ENCODE measurements around the gene WIPF2. TPM values are rescaled to one million over a fixed set of nuclear protein-coding genes. Genes with fewer than 3 reads are reported as not detected.

Gene WIPF2
- total RNA-seq, 1 experiment from 2014 or later = 23.0 TPM

DNA sequence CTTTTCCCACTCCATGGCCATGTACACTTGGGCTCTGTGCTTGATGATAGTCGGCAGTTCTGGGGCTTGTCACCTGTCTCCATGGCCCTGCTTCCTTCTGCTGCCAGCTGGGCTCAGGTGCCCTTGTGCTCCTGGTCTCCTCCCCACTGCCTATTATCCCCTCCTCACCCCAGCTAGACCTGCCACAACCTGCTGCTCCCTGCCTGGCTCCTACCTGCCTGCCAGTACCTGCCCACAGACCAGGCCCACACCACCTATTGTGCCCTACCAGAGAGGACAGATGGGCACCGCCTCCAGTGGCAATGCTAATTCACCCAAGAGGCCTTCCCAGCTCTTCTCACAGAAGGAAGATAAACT lies 42.4 kb upstream of the WIPF2 start:
- ATAC-seq = no peak
- no peak overlapping the region for H3K27ac Mint-ChIP-seq
- peak overlapping the region; percentile 49 for H3K4me3 Mint-ChIP-seq
- DNase-seq (ENCODE audit: low spot score) = no peak
- peaks cover 18% of the 10 kb centered on the region for H3K36me3 Mint-ChIP-seq
- CTCF ChIA-PET = interaction anchor here (0.8 to 7.4 kb wide), 5 partner anchors 15 to 149 kb away, joined by 3 to 75 read pairs (median 5); partner anchors contain the start of gene WIPF2
- H3K4me1 Mint-ChIP-seq = peaks cover 20% of the 10 kb centered on the region
- no peak for TF ChIP-seq OVOL2 (CRISPR knock-in tag; IDR thresholded peaks at IDR 0.05; ENCODE audit: borderline replicate concordance)
- TF ChIP-seq, protein P1, sequence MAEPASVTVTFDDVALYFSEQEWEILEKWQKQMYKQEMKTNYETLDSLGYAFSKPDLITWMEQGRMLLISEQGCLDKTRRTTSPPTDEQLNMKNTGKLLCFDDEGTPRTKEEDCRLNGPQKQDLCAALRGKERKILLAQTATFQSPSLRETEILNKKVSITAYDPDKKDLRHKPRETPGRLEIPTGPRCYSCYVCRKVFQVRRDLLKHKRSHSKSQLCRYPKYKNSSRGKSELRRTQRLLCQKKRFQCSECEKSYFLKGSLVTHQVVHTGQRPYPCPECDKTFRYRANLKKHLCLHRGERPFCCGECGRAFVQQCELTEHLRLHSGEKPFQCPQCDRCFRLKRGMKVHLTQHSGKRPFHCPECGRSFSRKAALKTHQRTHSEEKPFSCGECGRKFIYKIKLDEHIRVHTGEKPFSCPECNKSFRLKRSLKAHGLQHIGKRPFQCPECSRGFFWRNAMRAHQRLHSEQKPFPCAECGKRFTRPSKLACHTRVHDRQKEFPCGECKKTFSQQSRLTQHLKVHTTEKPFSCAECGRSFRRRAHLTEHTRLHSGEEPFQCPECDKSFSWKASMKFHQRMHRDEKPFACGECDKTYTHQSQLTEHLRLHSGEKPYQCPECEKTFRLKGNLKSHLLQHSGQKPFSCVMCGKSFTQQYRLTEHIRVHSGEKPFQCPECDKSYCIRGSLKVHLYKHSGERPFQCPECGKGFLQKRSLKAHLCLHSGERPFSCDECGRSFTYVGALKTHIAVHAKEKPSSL (CRISPR knock-in tag; conservative IDR thresholded peaks at IDR 0.05) = no peak
- TF ChIP-seq ZNF416 (CRISPR knock-in tag; IDR thresholded peaks at IDR 0.05) = no peak
- no peak for TF ChIP-seq FOXP1 (CRISPR knock-in tag; IDR thresholded peaks at IDR 0.05; ENCODE audit: borderline replicate concordance)
- TF ChIP-seq ZNF317 (CRISPR knock-in tag; IDR thresholded peaks at IDR 0.05; ENCODE audit: borderline replicate concordance, low read depth) = no peak
- no peak for TF ChIP-seq KAT7 (CRISPR knock-in tag; IDR thresholded peaks at IDR 0.05; ENCODE audit: borderline replicate concordance)
- TF ChIP-seq SP1 (CRISPR knock-in tag; conservative IDR thresholded peaks at IDR 0.05) = no peak
- no peak for TF ChIP-seq TP53 (CRISPR knock-in tag; IDR thresholded peaks at IDR 0.05)
- no peak for TF ChIP-seq MXD4 (CRISPR knock-in tag; IDR thresholded peaks at IDR 0.05; ENCODE audit: borderline replicate concordance)
- no peak for TF ChIP-seq HMGA2 (CRISPR knock-in tag; IDR thresholded peaks at IDR 0.05)
- POLR2A ChIA-PET = no interaction called here
- no peaks in the 10 kb centered on the region for H3K27me3 Mint-ChIP-seq (ENCODE audit: low read depth)
- no peaks in the 10 kb centered on the region for H3K9me3 Mint-ChIP-seq

DNA sequence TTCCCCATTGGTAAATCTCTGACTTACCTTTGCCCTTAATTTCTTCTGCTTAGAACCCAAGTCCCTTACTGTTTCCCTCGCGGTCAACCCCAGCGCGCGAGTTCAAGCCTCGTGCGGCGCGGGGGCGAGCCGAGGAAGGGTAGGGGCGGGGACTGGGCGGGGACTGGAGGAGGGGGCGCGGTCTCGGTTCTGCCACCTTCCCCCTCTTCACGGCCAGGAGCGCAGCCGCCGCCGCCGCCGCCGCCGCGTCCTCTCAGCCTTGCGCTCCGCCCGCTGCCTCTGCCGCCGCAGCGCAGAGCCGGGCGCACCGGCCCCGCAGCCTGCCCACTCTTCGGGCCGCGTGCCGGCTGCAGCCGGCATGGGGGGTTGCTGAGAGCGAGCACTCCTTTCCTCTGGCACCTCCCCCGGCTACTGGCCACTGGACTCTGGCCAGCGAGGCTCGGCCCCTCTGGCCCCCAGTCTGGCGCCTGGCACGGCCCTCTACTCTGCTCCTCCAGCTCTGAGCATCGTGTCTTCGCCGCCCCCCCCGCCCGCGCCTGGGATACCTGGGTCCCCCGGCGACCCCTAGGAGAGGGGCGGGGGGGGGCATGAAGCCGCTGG lies 41.7 kb upstream of the WIPF2 start, which contains the start of gene RAPGEFL1:
RAPGEFL1 (plus strand) TSS at position 196 of the 600 bp plus-strand sequence; CDS start at position 588, 392 bp downstream.
- CTCF ChIA-PET = interaction anchor here (0.5 to 7.4 kb wide), 10 partner anchors 9 to 184 kb away, joined by 3 to 75 read pairs (median 6); partner anchors contain the start of gene WIPF2
- POLR2A ChIA-PET = interaction anchor here (0.9 to 1.4 kb wide), 3 partner anchors 14 to 64 kb away, joined by 3 read pairs; no protein-coding TSS in a partner anchor
- Mint-ChIP-seq H3K36me3 (peaks cover 14% of the 10 kb centered on the region), H3K27ac (no peak within 1 kb of the TSS), H3K9me3 (no peaks in the 10 kb centered on the region), H3K4me1 (peaks cover 20% of the 10 kb centered on the region), H3K27me3 (ENCODE audit: low read depth) (no peaks in the 10 kb centered on the region), H3K4me3 (peak within 1 kb of the TSS; percentile 65)
- TF ChIP-seq ATF1 (CRISPR knock-in tag; IDR thresholded peaks at IDR 0.05) (no peak), NR2C2 (CRISPR knock-in tag; IDR thresholded peaks at IDR 0.05) (no peak), EMX1 (CRISPR knock-in tag; IDR thresholded peaks at IDR 0.05) (no peak), ZNF416 (CRISPR knock-in tag; IDR thresholded peaks at IDR 0.05) (peak; percentile 67; the same call in 1 of the 2 replicates), JAZF1 (CRISPR knock-in tag; IDR thresholded peaks at IDR 0.05) (no peak), SP1 (CRISPR knock-in tag; conservative IDR thresholded peaks at IDR 0.05) (peak; percentile 75)
- TF ChIP-seq, protein P2, sequence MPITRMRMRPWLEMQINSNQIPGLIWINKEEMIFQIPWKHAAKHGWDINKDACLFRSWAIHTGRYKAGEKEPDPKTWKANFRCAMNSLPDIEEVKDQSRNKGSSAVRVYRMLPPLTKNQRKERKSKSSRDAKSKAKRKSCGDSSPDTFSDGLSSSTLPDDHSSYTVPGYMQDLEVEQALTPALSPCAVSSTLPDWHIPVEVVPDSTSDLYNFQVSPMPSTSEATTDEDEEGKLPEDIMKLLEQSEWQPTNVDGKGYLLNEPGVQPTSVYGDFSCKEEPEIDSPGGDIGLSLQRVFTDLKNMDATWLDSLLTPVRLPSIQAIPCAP (CRISPR knock-in tag; IDR thresholded peaks at IDR 0.05) = no peak
- TF ChIP-seq, protein P3, sequence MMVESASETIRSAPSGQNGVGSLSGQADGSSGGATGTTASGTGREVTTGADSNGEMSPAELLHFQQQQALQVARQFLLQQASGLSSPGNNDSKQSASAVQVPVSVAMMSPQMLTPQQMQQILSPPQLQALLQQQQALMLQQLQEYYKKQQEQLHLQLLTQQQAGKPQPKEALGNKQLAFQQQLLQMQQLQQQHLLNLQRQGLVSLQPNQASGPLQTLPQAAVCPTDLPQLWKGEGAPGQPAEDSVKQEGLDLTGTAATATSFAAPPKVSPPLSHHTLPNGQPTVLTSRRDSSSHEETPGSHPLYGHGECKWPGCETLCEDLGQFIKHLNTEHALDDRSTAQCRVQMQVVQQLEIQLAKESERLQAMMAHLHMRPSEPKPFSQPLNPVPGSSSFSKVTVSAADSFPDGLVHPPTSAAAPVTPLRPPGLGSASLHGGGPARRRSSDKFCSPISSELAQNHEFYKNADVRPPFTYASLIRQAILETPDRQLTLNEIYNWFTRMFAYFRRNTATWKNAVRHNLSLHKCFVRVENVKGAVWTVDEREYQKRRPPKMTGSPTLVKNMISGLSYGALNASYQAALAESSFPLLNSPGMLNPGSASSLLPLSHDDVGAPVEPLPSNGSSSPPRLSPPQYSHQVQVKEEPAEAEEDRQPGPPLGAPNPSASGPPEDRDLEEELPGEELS (CRISPR knock-in tag; IDR thresholded peaks at IDR 0.05) = peak; percentile 66; the same call in 1 of the 2 replicates
- TF ChIP-seq, protein P4, sequence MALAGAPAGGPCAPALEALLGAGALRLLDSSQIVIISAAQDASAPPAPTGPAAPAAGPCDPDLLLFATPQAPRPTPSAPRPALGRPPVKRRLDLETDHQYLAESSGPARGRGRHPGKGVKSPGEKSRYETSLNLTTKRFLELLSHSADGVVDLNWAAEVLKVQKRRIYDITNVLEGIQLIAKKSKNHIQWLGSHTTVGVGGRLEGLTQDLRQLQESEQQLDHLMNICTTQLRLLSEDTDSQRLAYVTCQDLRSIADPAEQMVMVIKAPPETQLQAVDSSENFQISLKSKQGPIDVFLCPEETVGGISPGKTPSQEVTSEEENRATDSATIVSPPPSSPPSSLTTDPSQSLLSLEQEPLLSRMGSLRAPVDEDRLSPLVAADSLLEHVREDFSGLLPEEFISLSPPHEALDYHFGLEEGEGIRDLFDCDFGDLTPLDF (CRISPR knock-in tag; IDR thresholded peaks at IDR 0.05) = no peak
- TF ChIP-seq, protein P5, sequence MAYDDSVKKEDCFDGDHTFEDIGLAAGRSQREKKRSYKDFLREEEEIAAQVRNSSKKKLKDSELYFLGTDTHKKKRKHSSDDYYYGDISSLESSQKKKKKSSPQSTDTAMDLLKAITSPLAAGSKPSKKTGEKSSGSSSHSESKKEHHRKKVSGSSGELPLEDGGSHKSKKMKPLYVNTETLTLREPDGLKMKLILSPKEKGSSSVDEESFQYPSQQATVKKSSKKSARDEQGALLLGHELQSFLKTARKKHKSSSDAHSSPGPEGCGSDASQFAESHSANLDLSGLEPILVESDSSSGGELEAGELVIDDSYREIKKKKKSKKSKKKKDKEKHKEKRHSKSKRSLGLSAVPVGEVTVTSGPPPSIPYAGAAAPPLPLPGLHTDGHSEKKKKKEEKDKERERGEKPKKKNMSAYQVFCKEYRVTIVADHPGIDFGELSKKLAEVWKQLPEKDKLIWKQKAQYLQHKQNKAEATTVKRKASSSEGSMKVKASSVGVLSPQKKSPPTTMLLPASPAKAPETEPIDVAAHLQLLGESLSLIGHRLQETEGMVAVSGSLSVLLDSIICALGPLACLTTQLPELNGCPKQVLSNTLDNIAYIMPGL (CRISPR knock-in tag; IDR thresholded peaks at IDR 0.05) = no peak
- TF ChIP-seq, protein P6, sequence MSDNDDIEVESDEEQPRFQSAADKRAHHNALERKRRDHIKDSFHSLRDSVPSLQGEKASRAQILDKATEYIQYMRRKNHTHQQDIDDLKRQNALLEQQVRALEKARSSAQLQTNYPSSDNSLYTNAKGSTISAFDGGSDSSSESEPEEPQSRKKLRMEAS (CRISPR knock-in tag; IDR thresholded peaks at IDR 0.05) = peak; percentile 85
- TF ChIP-seq, protein P7, sequence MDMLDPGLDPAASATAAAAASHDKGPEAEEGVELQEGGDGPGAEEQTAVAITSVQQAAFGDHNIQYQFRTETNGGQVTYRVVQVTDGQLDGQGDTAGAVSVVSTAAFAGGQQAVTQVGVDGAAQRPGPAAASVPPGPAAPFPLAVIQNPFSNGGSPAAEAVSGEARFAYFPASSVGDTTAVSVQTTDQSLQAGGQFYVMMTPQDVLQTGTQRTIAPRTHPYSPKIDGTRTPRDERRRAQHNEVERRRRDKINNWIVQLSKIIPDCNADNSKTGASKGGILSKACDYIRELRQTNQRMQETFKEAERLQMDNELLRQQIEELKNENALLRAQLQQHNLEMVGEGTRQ (CRISPR knock-in tag; IDR thresholded peaks at IDR 0.05) = no peak
- TF ChIP-seq, protein P8, sequence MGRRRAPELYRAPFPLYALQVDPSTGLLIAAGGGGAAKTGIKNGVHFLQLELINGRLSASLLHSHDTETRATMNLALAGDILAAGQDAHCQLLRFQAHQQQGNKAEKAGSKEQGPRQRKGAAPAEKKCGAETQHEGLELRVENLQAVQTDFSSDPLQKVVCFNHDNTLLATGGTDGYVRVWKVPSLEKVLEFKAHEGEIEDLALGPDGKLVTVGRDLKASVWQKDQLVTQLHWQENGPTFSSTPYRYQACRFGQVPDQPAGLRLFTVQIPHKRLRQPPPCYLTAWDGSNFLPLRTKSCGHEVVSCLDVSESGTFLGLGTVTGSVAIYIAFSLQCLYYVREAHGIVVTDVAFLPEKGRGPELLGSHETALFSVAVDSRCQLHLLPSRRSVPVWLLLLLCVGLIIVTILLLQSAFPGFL (CRISPR knock-in tag; IDR thresholded peaks at IDR 0.05; ENCODE audit: borderline replicate concordance) = no peak
- ATAC-seq = peak; percentile 86
- peak; percentile 88 for DNase-seq (ENCODE audit: low spot score)

Data from WTC11 (cell line).